Measurements from ENCODE around the gene GRID1.

Gene GRID1

GRCh38 chr10:86312701-86313270 lies 53.8 kb downstream of the GRID1 start:
- H3K4me1 Mint-ChIP-seq: no peaks in the 10 kb centered on the region
- ATAC-seq: no peak
- no peak overlapping the region for H3K27ac Mint-ChIP-seq
- no peak overlapping the region for H3K4me3 Mint-ChIP-seq
- H3K27me3 Mint-ChIP-seq: peaks cover 37% of the 10 kb centered on the region
- H3K36me3 Mint-ChIP-seq: no peaks in the 10 kb centered on the region
- H3K9me3 Mint-ChIP-seq: peaks cover 5% of the 10 kb centered on the region

- H3K9me3 Mint-ChIP-seq: peaks cover 5% of the 10 kb centered on the region
Measured at GRCh38 chr10:86311906-86312305, 54.7 kb downstream of the GRID1 start.

GRCh38 chr10:86311190-86311589 lies 55.4 kb downstream of the GRID1 start:
- ATAC-seq: no peak
- H3K36me3 Mint-ChIP-seq: no peaks in the 10 kb centered on the region
- no peak overlapping the region for H3K4me3 Mint-ChIP-seq
- peaks cover 36% of the 10 kb centered on the region for H3K27me3 Mint-ChIP-seq
- no peaks in the 10 kb centered on the region for H3K4me1 Mint-ChIP-seq
- H3K27ac Mint-ChIP-seq: no peak overlapping the region
- peaks cover 5% of the 10 kb centered on the region for H3K9me3 Mint-ChIP-seq

More at GRCh38 chr10:86311906-86312305, 54.7 kb downstream of the GRID1 start:
- H3K4me3 Mint-ChIP-seq: no peak overlapping the region
- H3K27me3 Mint-ChIP-seq: peaks cover 38% of the 10 kb centered on the region
- H3K36me3 Mint-ChIP-seq: no peaks in the 10 kb centered on the region
- no peak for ATAC-seq
- no peaks in the 10 kb centered on the region for H3K4me1 Mint-ChIP-seq
- H3K27ac Mint-ChIP-seq: no peak overlapping the region

GRCh38 chr10:86310702-86311101 lies 55.9 kb downstream of the GRID1 start:
- peaks cover 3% of the 10 kb centered on the region for H3K9me3 Mint-ChIP-seq
- peaks cover 32% of the 10 kb centered on the region for H3K27me3 Mint-ChIP-seq
- no peaks in the 10 kb centered on the region for H3K4me1 Mint-ChIP-seq
- no peak overlapping the region for H3K27ac Mint-ChIP-seq
- no peaks in the 10 kb centered on the region for H3K36me3 Mint-ChIP-seq
- H3K4me3 Mint-ChIP-seq: no peak overlapping the region
- ATAC-seq: no peak

- H3K9me3 Mint-ChIP-seq: no peaks in the 10 kb centered on the region
- H3K36me3 Mint-ChIP-seq: no peaks in the 10 kb centered on the region
- no peaks in the 10 kb centered on the region for H3K4me1 Mint-ChIP-seq
- H3K27ac Mint-ChIP-seq: no peak overlapping the region
- ATAC-seq: no peak
- H3K27me3 Mint-ChIP-seq: peaks cover 28% of the 10 kb centered on the region
- no peak overlapping the region for H3K4me3 Mint-ChIP-seq
Measured at GRCh38 chr10:86310291-86310690, 56.3 kb downstream of the GRID1 start.

- peaks cover 26% of the 10 kb centered on the region for H3K27me3 Mint-ChIP-seq
- H3K4me1 Mint-ChIP-seq: no peaks in the 10 kb centered on the region
- no peaks in the 10 kb centered on the region for H3K9me3 Mint-ChIP-seq
- no peak for ATAC-seq
- H3K27ac Mint-ChIP-seq: no peak overlapping the region
- no peaks in the 10 kb centered on the region for H3K36me3 Mint-ChIP-seq
- H3K4me3 Mint-ChIP-seq: no peak overlapping the region
Measured at GRCh38 chr10:86308056-86308455, 58.5 kb downstream of the GRID1 start.

GRCh38 chr10:86306628-86307278 lies 59.8 kb downstream of the GRID1 start:
- no peaks in the 10 kb centered on the region for H3K36me3 Mint-ChIP-seq
- no peak for ATAC-seq
- H3K27ac Mint-ChIP-seq: no peak overlapping the region
- no peak overlapping the region for H3K4me3 Mint-ChIP-seq
- no peaks in the 10 kb centered on the region for H3K4me1 Mint-ChIP-seq
- H3K9me3 Mint-ChIP-seq: no peaks in the 10 kb centered on the region
- H3K27me3 Mint-ChIP-seq: peaks cover 19% of the 10 kb centered on the region

GRCh38 chr10:86305521-86305920 lies 61.1 kb downstream of the GRID1 start:
- Mint-ChIP-seq H3K9me3 (no peaks in the 10 kb centered on the region), H3K4me3 (no peak overlapping the region), H3K4me1 (no peaks in the 10 kb centered on the region), H3K36me3 (no peaks in the 10 kb centered on the region), H3K27me3 (peaks cover 23% of the 10 kb centered on the region), H3K27ac (no peak overlapping the region)
- no peak for ATAC-seq

- no peak for ATAC-seq
- Mint-ChIP-seq H3K27me3 (peaks cover 26% of the 10 kb centered on the region), H3K27ac (no peak overlapping the region), H3K4me3 (no peak overlapping the region), H3K9me3 (no peaks in the 10 kb centered on the region), H3K4me1 (no peaks in the 10 kb centered on the region), H3K36me3 (no peaks in the 10 kb centered on the region)
Measured at GRCh38 chr10:86304436-86304835, 62.2 kb downstream of the GRID1 start.

GRCh38 chr10:86303626-86304025 lies 63.0 kb downstream of the GRID1 start:
- H3K36me3 Mint-ChIP-seq: no peaks in the 10 kb centered on the region
- no peak overlapping the region for H3K27ac Mint-ChIP-seq
- ATAC-seq: no peak
- no peaks in the 10 kb centered on the region for H3K9me3 Mint-ChIP-seq
- peaks cover 26% of the 10 kb centered on the region for H3K27me3 Mint-ChIP-seq
- H3K4me1 Mint-ChIP-seq: no peaks in the 10 kb centered on the region
- H3K4me3 Mint-ChIP-seq: no peak overlapping the region

GRCh38 chr10:86301971-86302370 lies 64.6 kb downstream of the GRID1 start:
- no peak for ATAC-seq
- no peaks in the 10 kb centered on the region for H3K4me1 Mint-ChIP-seq
- no peak overlapping the region for H3K4me3 Mint-ChIP-seq
- no peak overlapping the region for H3K27ac Mint-ChIP-seq
- H3K9me3 Mint-ChIP-seq: no peaks in the 10 kb centered on the region
- no peaks in the 10 kb centered on the region for H3K36me3 Mint-ChIP-seq
- peaks cover 17% of the 10 kb centered on the region for H3K27me3 Mint-ChIP-seq

GRCh38 chr10:86300931-86301830 lies 65.4 kb downstream of the GRID1 start:
- Mint-ChIP-seq H3K36me3 (no peaks in the 10 kb centered on the region), H3K4me3 (no peak overlapping the region), H3K27me3 (peaks cover 17% of the 10 kb centered on the region), H3K4me1 (no peaks in the 10 kb centered on the region), H3K27ac (no peak overlapping the region), H3K9me3 (no peaks in the 10 kb centered on the region)
- ATAC-seq: no peak

- Mint-ChIP-seq H3K4me1 (no peaks in the 10 kb centered on the region), H3K27me3 (peaks cover 18% of the 10 kb centered on the region)
- ATAC-seq: no peak
Measured at GRCh38 chr10:86300399-86300925, 66.1 kb downstream of the GRID1 start.

GRCh38 chr10:86299562-86299961 lies 67.0 kb downstream of the GRID1 start:
- Mint-ChIP-seq H3K36me3 (no peaks in the 10 kb centered on the region), H3K4me1 (no peaks in the 10 kb centered on the region), H3K4me3 (no peak overlapping the region), H3K9me3 (no peaks in the 10 kb centered on the region), H3K27me3 (peaks cover 27% of the 10 kb centered on the region), H3K27ac (no peak overlapping the region)
- ATAC-seq: no peak

More at GRCh38 chr10:86300399-86300925, 66.1 kb downstream of the GRID1 start:
- Mint-ChIP-seq H3K36me3 (no peaks in the 10 kb centered on the region), H3K27ac (no peak overlapping the region), H3K9me3 (no peaks in the 10 kb centered on the region), H3K4me3 (no peak overlapping the region)

GRCh38 chr10:86298501-86299001 lies 68.0 kb downstream of the GRID1 start:
- Mint-ChIP-seq H3K9me3 (no peaks in the 10 kb centered on the region), H3K4me1 (no peaks in the 10 kb centered on the region), H3K4me3 (no peak overlapping the region), H3K36me3 (no peaks in the 10 kb centered on the region), H3K27ac (no peak overlapping the region), H3K27me3 (peaks cover 26% of the 10 kb centered on the region)
- peak; percentile 28 for ATAC-seq
